Kidney (tissue), 14 donors: ENCODE measurements around the gene APPL2. TPM values are rescaled to one million over a fixed set of nuclear protein-coding genes. Genes with fewer than 3 reads are reported as not detected.

Experiments
- DNase-seq, 5 donors: peaks; one replicate each; pipeline ENCODE4 v3.0.0-alpha.2; 2013 to 2020
- FAIRE-seq: peaks from 2 replicates; lab custom pipeline; 2012; peaks lifted over from hg19 to GRCh38; lab: Jason Lieb, UNC
- H3K27ac ChIP-seq, 2 donors: one replicate each; pipeline ENCODE4 v1.7.0; 2013; ENCODE audit warnings: low read depth in 2 of 2, low read length in 2 of 2, inconsistent platforms in 1 of 2
- H3K27me3 ChIP-seq: one replicate; pipeline ENCODE4 v1.7.1; 2013; ENCODE audit warnings: low read length, inconsistent platforms; ENCODE audit not compliant: control insufficient read depth, insufficient read depth
- H3K36me3 ChIP-seq, 3 donors: one replicate each; pipeline versions ENCODE4 v1.7.0 to v1.7.1; 2013; ENCODE audit warnings: low read length in 3 of 3, control low read depth in 1 of 3, inconsistent platforms in 1 of 3; ENCODE audit not compliant: insufficient read depth in 3 of 3, control insufficient read depth in 2 of 3
- H3K4me1 ChIP-seq, 3 donors: one replicate each; pipeline versions ENCODE4 v1.7.0 to v1.7.1; 2013; ENCODE audit warnings: low read length in 3 of 3, inconsistent platforms in 1 of 3, low read depth in 1 of 3; ENCODE audit not compliant: control insufficient read depth in 2 of 3, insufficient read depth in 2 of 3
- H3K4me3 ChIP-seq, 3 donors: one replicate each; pipeline versions ENCODE4 v1.7.0 to v1.8.1; 2013; ENCODE audit warnings: low read length in 3 of 3, control low read depth in 1 of 3, inconsistent platforms in 1 of 3
- H3K9ac ChIP-seq, 3 donors: one replicate each; pipeline versions ENCODE4 v1.7.0 to v1.7.1; 2013; ENCODE audit warnings: low read length in 3 of 3, control low read depth in 1 of 3, inconsistent platforms in 1 of 3
- H3K9me3 ChIP-seq, 3 donors: one replicate each; pipeline versions ENCODE4 v1.7.0 to v1.7.1; 2013; ENCODE audit warnings: low read length in 3 of 3, control low read depth in 1 of 3, inconsistent platforms in 1 of 3; ENCODE audit not compliant: control insufficient read depth in 2 of 3, insufficient read depth in 1 of 3
- intact Hi-C: fragments of 100-400 bp; cut with DNase I; formaldehyde crosslinking; loops from one replicate; pipeline ENCODE4 v1.11.1; 2022
- polyA plus RNA-seq: library from polyadenylated mRNA; stranded (reverse); fragments of 350-450 nt; fragmentation: Illumina TruSeq; extraction: RNeasy Lipid Tissue Mini Kit (QIAGEN cat#74804); gene quantifications from one replicate; pipeline ENCODE4 v1.2.3, GENCODE V29; 2014; ENCODE audit warnings: low read depth, low replicate concordance; ENCODE audit not compliant: insufficient read depth
- total RNA-seq: library from RNA; stranded (reverse); fragmentation: NEBNext Ultra II Directional; extraction: Animal tissue kit (Norgen Biotek cat#: 25700); gene quantifications from one replicate; pipeline ENCODE4 v1.2.1, GENCODE V29; 2021
- TF ChIP-seq, protein P1 (sequence below): IDR thresholded peaks from 3 replicates; pipeline ENCODE4 v1.5.1; 2012; ENCODE audit warnings: mild to moderate bottlenecking, moderate library complexity, borderline replicate concordance; ENCODE audit not compliant: insufficient read depth; ENCODE audit errors: extremely low read depth
- donor health status: control.
- donor health status: control.
- donor health status: control.
- donor health status: control.
- donor health status: control.
- donor health status: DM: yes; HTN: yes; CAD: no.
- donor health status: Normal renal cell carcinoma (clear cell type).

The APPL2 gene
- total and polyA plus RNA-seq, 2 donors from 2014 or later: 17.9 to 42.5 TPM

DNA sequence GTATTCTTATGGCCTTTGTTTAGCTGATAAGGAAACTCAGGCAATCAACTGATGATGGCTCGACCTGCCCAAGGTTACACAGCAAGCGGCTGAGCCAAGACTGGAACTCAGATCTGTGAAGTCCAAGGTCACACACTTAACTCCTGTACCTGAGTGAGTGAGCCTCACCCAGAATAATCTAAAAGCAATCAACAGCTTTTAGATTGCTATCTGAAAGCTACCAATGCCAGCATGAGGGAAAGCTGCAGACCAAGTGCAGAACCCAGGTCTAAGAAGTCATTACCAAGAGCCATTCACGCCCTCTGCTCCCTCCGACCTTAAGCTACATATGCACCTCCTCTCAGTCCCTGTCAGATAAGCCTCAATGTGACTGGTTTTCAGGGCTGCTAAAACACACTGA is 12.1 kb downstream of the APPL2 start:
- Histone ChIP-seq H3K36me3 (peaks cover 4 to 24% (median 11%) of the 10 kb centered on the region in 3 donors), H3K9ac (no peak overlapping the region), H3K9me3 (no peaks in the 10 kb centered on the region), H3K4me1 (peaks cover 0 to 14% (median 0%) of the 10 kb centered on the region in 3 donors), H3K27ac (no peak overlapping the region), H3K4me3 (no peak overlapping the region), H3K27me3 (no peaks in the 10 kb centered on the region)
- FAIRE-seq (no peak), DNase-seq (no peak)
- TF ChIP-seq, protein P1, sequence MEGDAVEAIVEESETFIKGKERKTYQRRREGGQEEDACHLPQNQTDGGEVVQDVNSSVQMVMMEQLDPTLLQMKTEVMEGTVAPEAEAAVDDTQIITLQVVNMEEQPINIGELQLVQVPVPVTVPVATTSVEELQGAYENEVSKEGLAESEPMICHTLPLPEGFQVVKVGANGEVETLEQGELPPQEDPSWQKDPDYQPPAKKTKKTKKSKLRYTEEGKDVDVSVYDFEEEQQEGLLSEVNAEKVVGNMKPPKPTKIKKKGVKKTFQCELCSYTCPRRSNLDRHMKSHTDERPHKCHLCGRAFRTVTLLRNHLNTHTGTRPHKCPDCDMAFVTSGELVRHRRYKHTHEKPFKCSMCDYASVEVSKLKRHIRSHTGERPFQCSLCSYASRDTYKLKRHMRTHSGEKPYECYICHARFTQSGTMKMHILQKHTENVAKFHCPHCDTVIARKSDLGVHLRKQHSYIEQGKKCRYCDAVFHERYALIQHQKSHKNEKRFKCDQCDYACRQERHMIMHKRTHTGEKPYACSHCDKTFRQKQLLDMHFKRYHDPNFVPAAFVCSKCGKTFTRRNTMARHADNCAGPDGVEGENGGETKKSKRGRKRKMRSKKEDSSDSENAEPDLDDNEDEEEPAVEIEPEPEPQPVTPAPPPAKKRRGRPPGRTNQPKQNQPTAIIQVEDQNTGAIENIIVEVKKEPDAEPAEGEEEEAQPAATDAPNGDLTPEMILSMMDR: no peak
- intact Hi-C loops: no loop called here

DNA sequence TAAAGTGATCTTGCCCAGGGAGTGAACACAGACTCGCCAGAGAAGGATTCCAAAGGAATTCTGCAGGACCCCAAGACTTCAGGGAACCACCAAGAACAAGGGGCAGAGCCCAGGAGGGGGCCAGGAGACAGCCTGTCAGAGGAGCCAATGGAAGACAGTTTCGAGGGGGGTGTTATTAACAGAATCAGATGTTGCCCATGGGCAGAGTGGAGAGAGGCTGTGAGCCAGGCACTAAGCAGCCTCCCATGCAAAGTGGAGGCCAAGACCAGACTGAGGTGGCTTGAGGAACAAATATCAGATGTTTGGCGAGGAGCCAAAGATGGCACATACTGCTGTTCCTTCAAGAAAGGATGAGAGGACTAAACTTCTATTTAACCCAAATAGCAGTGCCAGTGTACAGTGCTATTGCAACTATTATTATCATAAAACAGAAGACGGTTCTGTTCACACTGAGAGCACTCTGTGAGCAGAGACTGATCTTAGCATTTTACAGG is 12.6 kb downstream of the APPL2 start:
- DNase-seq (no peak), FAIRE-seq (no peak)
- Histone ChIP-seq H3K4me1 (peaks cover 0 to 18% (median 0%) of the 10 kb centered on the region in 3 donors), H3K27ac (no peak overlapping the region), H3K9me3 (no peaks in the 10 kb centered on the region), H3K4me3 (no peak overlapping the region), H3K36me3 (peaks cover 4 to 21% (median 9%) of the 10 kb centered on the region in 3 donors), H3K9ac (no peak overlapping the region), H3K27me3 (no peaks in the 10 kb centered on the region)
- TF ChIP-seq, protein P1: no peak
- intact Hi-C loops: no loop called here

DNA sequence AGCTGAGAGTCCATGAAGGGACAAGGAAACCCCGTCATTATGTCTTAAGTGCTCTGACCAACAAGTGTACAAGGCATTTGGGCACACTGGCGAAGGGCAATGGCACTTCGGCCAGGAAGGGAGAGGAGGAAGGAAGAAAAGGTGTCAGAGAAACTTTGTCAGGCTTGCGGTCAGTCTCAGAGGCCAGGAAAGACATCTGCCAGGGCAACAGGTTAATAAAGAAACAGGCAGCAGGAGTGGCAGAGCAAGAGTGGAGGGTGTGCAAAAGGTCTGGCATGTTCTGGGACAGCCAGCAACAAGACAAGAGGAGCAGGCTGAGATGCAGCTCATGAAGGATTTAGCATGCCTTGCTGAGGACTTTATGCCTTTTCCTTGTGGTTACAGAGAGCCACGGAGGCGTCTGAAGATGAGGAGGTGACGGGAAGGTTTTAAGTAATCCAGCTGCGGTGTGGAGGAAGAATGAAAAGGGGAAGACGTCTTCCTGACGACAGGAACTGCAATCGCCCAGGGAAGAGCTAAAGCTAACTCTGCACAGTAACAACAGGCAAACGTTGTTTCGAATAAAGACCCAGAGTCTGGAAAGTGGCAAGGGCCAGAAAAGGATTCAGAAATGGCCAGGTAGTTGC is 13.1 kb downstream of the APPL2 start:
- no peaks in the 10 kb centered on the region for H3K27me3 ChIP-seq
- DNase-seq (no peak), FAIRE-seq (no peak)
- no peak overlapping the region for H3K4me3 ChIP-seq
- TF ChIP-seq, protein P1: no peak
- H3K9ac ChIP-seq: no peak overlapping the region
- peaks cover 4 to 19% (median 9%) of the 10 kb centered on the region in 3 donors for H3K36me3 ChIP-seq
- no peaks in the 10 kb centered on the region for H3K9me3 ChIP-seq
- peaks cover 0 to 18% (median 0%) of the 10 kb centered on the region in 3 donors for H3K4me1 ChIP-seq
- intact Hi-C loops: no loop called here
- no peak overlapping the region for H3K27ac ChIP-seq
